Measurements from ENCODE around the gene PRKCE.

The PRKCE gene

DNA sequence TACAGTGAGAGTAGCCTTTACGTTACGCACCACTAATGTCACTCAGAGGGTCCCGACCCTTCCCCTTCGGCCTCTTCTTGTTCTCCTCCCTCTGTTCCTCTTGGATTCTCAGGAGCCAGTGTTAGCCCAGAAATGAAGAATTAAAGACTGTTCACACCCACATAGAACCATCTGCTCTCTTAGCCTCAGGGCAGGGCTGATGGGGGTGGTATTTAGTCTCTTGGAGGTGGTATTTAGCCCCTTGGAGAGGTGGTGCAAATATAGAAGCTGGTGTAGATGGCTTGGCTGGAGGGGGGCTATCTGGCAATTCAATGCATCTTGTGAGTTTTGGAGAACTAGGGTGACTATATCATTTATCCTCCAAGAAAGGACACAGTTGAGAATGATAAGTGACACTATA lies 286.5 kb downstream of the PRKCE start:
- no peak for DNase-seq (ENCODE audit: low spot score)

DNA sequence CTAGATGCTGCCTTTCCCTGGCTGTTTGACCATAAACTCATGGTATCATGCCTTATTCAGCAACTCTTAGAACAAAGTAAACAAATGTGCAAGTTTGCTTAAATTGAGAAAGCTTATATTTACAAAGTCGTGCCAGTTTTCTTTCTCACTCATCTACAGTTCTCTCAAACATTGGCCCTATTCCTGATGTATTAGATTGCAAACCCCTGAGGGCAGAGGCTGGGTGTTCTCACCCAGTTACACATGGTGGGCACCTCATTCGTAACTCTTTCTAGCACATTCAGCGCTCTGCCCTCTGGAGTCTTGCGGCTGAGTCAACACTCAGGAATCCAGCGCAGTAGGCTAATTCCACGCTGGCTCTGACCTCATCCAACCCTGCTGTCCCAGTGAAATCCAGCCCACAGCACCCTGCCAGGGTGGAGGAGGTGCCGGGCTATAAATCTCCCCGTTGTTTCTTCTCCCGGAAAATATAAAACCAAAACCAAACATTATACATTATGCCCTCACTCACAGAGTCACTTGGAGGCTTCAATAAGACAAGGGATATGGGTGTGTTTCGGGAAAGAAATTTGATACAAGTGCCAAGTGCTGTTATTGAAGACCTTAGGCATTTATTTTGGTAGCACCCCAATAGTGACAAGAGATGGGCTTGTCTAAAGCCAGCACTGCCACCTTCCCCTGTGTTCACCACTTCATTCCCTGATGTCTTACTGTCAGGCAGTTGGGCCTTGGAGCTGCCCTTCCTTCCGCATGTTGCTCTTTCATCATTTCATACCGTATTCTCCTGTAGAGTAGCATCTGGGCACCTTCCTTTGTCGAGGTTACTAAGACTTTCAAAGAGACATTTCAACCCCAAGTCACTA lies 287.4 kb downstream of the PRKCE start:
- peak; percentile 90 for DNase-seq (ENCODE audit: low spot score)

DNA sequence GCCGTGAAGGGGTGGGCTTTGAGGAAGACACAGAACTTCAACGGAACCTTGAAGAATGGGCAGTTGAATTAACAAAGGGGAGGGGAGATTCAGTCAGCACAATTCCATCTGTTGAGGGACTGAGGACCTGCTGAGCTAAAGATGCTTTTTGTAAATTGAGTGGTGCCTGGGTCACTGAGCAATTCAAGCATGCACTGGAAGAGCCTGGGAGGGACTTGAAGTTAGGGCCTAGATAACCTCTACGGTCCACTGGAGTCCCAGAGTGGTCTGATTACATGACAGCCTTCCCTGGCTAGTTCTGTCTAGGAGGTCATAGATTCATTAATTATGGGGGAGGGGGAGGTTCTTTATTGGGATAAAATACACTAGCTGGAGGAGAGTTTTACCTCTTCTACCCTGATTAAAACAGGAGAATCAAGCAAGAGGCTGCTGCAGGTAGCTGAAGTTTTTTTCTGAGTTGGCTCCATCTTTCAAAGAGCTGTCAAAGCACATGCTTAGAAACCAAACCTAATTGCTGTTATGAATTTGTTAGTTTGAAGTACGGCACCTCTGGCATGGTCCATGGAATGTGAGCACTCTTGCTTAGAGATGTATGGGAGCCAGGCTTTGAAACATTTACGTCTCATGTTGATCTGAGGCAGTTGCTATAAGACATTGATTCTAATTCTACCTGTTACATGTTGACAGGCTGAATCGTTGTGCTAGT lies 290.2 kb downstream of the PRKCE start:
- no peak for DNase-seq (ENCODE audit: low spot score)

DNA sequence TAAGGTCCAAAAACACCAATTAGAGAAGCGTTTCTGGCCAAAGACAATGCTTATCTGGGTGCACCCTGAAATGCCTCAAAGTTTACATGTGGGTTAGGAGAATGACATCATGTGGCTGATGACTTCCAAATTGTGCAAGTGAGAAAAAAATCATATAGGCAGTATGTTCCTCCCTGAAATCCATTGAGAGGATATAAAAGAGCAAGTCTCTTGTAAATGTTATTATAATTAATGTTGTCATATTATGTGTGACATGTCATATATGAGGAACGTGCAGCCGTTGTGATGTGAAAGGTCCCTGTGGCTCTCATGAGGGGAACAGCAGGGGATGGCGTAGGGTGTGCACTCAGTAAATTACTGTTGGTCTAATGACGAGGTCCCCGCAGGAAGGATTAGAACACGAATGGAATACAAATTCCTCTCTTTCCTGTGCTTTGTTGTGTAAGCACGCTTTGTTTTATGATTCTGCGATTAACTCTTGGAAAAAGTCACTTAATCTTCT lies 290.8 kb downstream of the PRKCE start:
- DNase-seq (ENCODE audit: low spot score), result no peak

DNA sequence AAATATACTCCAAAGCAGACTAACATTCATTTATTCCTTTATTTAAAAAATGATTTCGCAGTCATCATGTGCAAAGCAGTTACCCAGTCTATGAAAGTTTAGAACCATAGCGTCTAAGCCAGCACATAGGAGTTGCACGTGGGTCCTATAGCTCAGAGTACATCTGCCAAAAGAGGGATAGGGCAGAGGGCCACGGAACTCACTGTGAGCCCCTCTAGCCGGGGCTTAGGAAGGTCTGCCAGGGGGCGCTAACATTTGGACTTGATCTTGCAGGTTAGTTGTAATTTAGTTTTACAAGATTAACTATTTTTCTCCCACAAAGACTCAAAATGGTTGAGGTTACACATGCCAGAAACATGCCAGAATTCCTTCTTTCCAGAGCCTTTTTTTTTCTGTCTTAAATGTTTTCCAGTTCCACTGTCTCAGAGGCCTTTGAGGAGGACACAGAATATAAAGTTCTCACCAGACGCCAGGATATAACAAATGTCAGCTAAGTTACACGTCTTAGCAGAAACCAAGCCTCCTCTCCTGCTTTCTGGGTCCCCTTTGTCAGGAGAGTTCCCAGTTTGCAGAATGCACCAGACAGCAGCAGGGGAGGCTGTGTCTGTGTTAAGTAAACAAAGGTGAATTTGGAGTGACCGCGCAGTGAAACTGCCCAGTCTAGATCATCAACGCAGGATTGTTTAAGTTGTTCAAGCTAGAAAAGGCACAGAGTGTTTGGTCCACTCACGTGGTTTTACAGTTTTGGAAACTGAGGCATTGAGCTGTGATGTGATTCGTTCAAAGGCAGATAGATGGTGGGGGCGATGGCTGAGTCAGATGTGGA lies 292.0 kb downstream of the PRKCE start:
- no peak for DNase-seq (ENCODE audit: low spot score)

DNA sequence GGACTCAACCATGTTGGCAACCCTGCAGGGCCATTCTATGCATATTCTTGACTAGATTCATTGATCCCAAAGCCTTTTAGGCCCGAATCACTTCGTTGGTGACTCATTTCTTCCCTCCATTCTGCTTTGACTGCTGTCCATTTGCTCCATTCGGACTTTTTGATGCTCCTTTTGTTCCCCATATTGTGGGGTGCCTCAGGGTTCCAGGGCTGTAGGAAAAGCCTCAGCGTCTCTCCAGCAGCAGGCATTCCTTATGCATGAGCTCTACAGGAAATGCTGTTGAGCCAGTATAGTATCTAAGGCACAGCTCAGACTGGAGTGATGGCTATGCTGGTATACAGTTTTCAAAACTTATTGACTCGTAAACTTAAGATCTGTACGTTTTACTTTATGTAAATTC lies 292.6 kb downstream of the PRKCE start:
- DNase-seq (ENCODE audit: low spot score), result peak; percentile 61

DNA sequence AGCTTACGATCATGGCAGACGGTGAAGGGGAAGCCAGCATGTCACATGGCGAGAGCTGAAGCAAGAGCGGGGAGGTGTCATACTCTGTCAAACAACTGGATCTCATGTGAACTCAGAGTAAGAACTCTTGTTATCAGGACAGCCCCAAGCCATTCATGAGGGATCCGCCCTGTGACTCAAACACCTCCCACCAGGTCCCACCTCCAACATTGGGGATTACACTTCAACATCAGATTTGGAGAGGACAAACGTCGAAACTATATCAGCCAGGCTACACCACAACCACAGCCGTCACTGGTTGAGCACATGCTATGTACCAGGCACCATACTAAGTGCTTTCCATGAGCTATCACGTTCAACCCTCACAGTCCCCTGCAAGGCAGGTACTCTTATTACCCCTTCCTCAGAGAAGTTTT lies 293.8 kb downstream of the PRKCE start:
- no peak for DNase-seq (ENCODE audit: low spot score)

GRCh38 chr2:45946023-45946422 lies 294.5 kb downstream of the PRKCE start:
- peak; percentile 73 for DNase-seq (ENCODE audit: low spot score)

- DNase-seq (ENCODE audit: low spot score), result no peak
These were observed 299.1 kb downstream of the PRKCE start for GRCh38 chr2:45950606-45951005.

DNA sequence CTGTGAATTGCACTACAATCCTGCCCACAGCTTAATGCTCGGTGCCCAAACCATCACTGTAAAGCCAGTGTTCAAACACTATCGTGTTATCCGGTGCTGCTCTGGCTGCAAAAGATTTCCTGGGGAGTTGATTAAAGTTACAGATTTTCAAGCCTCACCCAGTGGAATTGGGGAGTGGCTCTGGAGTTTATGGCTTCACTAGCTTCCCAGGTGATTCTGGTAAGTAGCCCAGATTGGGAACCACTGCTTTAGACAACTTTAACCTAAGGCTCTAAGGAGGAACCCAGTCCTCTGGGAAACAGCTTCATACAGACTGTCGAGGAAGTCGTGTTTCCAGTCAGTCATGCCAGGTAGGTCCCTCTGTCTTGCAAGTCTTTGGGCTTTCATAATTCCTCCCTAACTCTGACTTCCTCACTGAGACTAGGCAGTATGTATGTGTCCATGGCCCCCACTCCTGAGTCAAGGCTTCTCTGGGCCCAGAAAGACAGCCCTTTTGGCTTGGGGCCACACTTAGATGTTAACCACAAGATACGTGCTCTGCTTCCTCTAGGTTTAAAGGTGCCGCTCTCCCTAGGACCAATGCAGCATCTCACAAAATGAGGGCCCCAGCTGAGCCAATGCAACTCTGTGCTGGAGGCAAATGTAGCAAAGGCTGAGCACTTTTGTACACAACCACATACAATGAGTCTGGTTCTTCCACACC lies 299.7 kb downstream of the PRKCE start:
- DNase-seq (ENCODE audit: low spot score), result no peak

- DNase-seq (ENCODE audit: low spot score), result no peak
These were observed 301.1 kb downstream of the PRKCE start for GRCh38 chr2:45952591-45952990.

GRCh38 chr2:45953376-45954027 lies 302.0 kb downstream of the PRKCE start:
- DNase-seq (ENCODE audit: low spot score), result no peak

DNA sequence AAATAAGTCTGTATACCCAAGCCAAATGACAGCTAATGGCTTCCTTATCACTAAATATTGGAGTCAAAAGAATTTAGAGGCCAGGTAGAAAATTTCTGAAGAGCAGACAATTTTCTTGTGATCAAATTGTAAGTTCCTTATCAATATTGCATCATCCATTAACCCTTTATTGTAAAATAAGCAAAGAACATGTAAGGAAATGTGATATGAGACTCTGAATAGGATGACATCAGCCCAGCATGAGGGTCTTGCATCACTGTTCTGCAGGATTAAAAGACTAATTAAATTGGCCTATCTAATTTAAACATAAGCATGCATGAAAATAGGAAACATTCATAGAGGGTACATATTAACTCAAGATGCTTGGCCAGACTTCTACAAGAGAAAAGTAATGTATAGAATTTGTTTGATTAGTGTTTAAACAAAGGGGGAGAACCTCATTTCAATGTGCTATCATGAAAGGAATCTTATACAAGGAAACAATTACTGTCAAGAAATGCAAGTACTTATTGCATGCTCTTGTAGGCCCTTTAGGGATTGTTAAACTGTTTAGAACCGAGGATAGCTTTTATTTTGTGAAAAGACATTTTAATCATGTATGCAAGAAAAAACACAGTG lies 302.9 kb downstream of the PRKCE start:
- DNase-seq (ENCODE audit: low spot score), result no peak

DNA sequence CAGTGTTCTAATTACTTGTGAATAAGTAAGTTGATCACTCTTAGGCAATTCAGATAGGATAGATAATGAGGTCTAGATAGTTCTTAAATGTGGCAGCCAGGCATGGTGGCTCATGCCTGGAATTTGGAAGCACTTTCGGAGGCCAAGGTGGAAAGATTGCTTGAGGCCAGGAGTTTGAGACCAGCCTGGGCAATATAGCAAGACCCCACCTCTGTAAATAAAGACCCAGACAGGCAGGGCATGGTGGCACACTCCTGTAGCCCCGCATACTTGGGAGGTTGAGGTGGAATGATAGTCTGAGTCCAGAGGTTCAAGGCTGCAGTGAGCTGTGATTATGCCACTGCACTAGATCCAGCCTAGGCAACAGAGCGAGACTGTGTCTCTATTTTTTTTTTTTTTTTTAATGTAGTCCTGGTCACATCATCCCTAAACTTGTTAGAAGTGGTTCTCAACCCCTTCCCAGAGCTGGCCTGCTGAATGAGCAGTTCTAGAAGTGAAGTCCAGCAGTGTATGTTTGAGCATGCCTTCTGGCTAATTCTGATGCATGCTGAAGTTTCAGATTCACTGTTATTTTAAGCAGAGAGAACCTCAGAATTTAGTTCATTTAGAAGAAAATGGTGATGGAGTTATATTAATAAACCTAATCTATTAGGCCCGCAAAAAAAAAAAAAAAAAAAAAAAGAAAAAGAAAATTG lies 306.2 kb downstream of the PRKCE start:
- DNase-seq (ENCODE audit: low spot score), result no peak

DNA sequence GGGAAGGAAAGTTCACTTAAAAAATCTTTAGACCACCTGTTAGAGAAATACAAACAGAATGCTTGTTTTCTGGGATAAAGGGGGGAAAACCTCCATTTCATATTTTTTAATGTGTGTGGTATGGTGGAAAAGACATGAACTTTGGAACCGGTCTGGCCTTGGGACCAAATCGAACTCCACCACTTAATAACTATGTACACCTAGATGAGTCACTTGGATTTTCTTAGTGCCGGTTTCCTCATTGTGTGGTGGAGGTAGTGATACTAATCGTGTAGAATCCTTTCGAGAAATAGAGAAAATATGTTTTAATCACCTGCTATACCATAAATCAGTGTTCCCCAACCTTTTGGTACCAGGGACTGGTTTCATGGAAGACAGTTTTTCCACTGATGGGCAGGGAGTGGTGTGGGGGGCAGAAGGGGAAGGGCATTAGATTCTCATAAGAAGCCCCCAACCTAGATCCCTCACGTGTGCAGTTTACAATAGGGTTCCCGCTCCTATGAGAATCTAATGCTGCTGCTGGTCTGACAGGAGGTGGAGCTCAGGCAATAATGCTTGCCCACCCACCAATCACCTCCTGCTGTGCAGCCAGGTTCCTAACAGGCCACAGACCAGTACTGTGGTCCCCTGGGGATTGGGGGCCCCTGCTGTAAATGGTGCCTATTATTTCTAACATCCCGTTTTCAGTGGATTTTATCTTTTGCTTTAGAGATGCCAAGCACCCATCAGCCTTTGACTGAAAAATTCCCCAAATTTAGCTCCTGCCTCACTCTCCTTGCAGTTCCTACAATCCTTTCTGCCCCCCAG lies 308.8 kb downstream of the PRKCE start:
- no peak for DNase-seq (ENCODE audit: low spot score)

- DNase-seq (ENCODE audit: low spot score), result peak; percentile 81
These were observed 310.9 kb downstream of the PRKCE start for GRCh38 chr2:45962177-45962921.

- DNase-seq (ENCODE audit: low spot score), result no peak
These were observed 312.3 kb downstream of the PRKCE start for GRCh38 chr2:45963816-45964215.

DNA sequence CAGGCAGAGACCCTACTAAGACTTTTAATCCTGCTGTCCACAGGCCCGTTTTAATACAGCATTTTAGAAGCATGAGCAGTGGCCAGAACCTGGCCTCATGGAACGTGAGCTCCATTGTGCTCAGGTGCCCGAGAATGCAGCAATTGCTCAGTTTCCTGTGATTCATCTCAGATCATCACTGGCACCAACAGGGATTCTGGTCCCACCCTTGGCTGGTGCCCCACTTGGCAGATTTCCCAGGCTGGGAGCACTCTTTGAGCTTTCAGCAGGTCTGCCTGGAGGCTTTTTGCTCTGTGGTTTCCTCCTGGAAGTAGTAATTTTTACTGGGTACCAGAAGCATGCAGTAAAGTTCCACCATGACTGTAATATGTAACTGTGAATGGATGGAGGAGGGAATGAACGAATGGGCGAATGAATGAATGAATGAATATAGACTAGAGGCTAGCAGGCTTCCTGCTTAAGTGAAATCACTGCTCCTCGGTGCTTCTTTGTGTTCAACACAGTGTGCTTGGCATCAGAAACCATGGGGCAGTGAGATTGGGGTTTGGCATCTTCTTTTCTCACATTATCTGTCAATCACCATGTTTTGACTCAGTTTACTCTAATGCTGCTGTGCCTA lies 312.9 kb downstream of the PRKCE start:
- DNase-seq (ENCODE audit: low spot score), result peak; percentile 89

Data from AG08395 (cell line).